Natural killer cell (primary cell): ENCODE data around the gene PEAK1. TPM values are rescaled to one million over a fixed set of nuclear protein-coding genes. Genes with fewer than 3 reads are reported as not detected.

ENCODE experiments used
- ATAC-seq, 3 donors: fragments of 150-1000 bp in 2 of 3; fragments of 200-7000 bp in 1 of 3; cut with Tn5 transposase; 1 replicate in 1 of 3; 2 replicates in 2 of 3; pipeline ENCODE4 v1.10.0; 2021; ENCODE audit warnings: mild to moderate bottlenecking in 2 of 3, moderate library complexity in 2 of 3
- DNase-seq, 2 donors: peaks; one replicate each; pipeline versions ENCODE4 v3.0.0 to v3.0.0-alpha.2; 2013 to 2021; ENCODE audit warnings: mixed read lengths in 1 of 2
- H3K27ac ChIP-seq: one replicate; pipeline ENCODE4 v1.5.1; 2013; ENCODE audit warnings: mild to moderate bottlenecking, low read length
- H3K27me3 ChIP-seq: one replicate; pipeline ENCODE4 v1.6.1; 2013; ENCODE audit warnings: low read length; ENCODE audit not compliant: control insufficient read depth, insufficient read depth
- H3K36me3 ChIP-seq: one replicate; pipeline ENCODE4 v1.6.1; 2013; ENCODE audit warnings: low read length; ENCODE audit not compliant: control insufficient read depth, insufficient read depth
- H3K4me1 ChIP-seq: one replicate; pipeline ENCODE4 v1.6.1; 2013; ENCODE audit warnings: low read length; ENCODE audit not compliant: control insufficient read depth, insufficient read depth
- H3K4me3 ChIP-seq: one replicate; pipeline ENCODE4 v1.5.1; 2013; ENCODE audit warnings: low read length
- H3K9me3 ChIP-seq: one replicate; pipeline ENCODE4 v1.6.1; 2013; ENCODE audit warnings: low read length; ENCODE audit not compliant: control insufficient read depth, insufficient read depth
- H3K27ac Mint-ChIP-seq, 2 donors: one replicate each; pipeline ENCODE4 v1.8.0; 2022; ENCODE audit warnings: mild to moderate bottlenecking in 2 of 2, mixed read lengths in 2 of 2, moderate library complexity in 1 of 2
- H3K27me3 Mint-ChIP-seq, 2 donors: one replicate each; pipeline ENCODE4 v1.8.0; 2022; ENCODE audit warnings: low read depth in 2 of 2, mixed read lengths in 2 of 2
- H3K36me3 Mint-ChIP-seq: one replicate; pipeline ENCODE4 v1.8.0; 2022; ENCODE audit warnings: mixed read lengths
- H3K4me1 Mint-ChIP-seq, 2 donors: one replicate each; pipeline ENCODE4 v1.8.0; 2022; ENCODE audit warnings: mixed read lengths in 2 of 2
- H3K4me3 Mint-ChIP-seq: one replicate; pipeline ENCODE4 v1.8.0; 2022; ENCODE audit warnings: mild to moderate bottlenecking, moderate library complexity, mixed read lengths
- H3K9me3 Mint-ChIP-seq, 2 donors: one replicate each; pipeline ENCODE4 v1.8.0; 2022; ENCODE audit warnings: mixed read lengths in 2 of 2
- WGBS: methylation state at CpG from one replicate; pipeline ENCODE4 v1.1.7; 2013; ENCODE audit warnings: missing lambda C conversion rate; ENCODE audit not compliant: insufficient coverage; 5-methylcytosine and 5-hydroxymethylcytosine counted together
- intact Hi-C: fragments of 100-400 bp; cut with micrococcal nuclease; formaldehyde crosslinking; loops from one replicate; pipeline ENCODE4 v1.14.2; 2022
- total RNA-seq, 4 donors: library from RNA; stranded (reverse); fragments of 120-200 nt in 1 of 4; gene quantifications; one replicate each; pipeline versions ENCODE4 v1.2.3 to v1.2.4, GENCODE V29; 2013 to 2022
- TF ChIP-seq, protein P1 (sequence below): fragments of 200-600 bp; IDR thresholded peaks from one replicate; pipeline ENCODE4 v1.8.0; 2022; ENCODE audit warnings: antibody characterized with exemption

PEAK1 gene
- total RNA-seq, 3 donors from 2014 or later (not counting 1 experiment from before 2014, with no cell fraction given) = 59.3 to 73.9 (median 69.1) TPM

DNA sequence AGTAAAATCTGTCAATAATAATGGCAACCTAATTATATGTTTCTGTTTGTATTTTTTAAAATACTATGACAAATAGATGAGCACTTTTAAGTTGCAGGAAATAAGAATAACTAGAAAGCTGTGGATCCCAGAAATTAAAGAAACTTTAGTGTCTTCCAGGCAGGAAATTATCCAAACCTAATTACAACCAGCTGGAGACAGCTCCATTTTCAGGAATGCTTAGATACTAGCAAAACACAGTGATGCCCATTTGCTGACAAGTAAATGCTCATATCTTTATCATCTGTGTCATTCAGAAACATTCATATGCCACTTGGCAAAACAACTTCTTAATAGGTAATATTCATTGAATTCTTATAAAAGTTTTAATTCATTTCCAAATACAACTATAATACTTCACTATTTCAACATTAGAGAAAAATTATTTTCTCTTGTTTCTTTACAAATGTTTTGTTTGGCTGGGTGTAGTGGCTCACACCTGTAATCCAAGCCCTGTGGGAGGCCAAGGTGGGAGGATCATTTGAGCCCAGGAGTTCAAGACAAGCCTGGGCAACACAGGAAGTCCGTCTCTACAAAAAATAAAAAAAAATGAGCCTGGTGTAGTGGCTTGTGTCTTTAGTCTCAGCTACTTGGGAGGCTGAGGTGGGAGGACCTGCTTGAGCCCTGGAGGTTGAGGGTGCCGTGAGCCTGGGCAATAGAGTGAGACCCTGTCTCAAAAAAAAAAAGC is 179.9 kb downstream of the PEAK1 start:
- peaks cover 4% of the 10 kb centered on the region for H3K36me3 ChIP-seq
- TF ChIP-seq, protein P1, sequence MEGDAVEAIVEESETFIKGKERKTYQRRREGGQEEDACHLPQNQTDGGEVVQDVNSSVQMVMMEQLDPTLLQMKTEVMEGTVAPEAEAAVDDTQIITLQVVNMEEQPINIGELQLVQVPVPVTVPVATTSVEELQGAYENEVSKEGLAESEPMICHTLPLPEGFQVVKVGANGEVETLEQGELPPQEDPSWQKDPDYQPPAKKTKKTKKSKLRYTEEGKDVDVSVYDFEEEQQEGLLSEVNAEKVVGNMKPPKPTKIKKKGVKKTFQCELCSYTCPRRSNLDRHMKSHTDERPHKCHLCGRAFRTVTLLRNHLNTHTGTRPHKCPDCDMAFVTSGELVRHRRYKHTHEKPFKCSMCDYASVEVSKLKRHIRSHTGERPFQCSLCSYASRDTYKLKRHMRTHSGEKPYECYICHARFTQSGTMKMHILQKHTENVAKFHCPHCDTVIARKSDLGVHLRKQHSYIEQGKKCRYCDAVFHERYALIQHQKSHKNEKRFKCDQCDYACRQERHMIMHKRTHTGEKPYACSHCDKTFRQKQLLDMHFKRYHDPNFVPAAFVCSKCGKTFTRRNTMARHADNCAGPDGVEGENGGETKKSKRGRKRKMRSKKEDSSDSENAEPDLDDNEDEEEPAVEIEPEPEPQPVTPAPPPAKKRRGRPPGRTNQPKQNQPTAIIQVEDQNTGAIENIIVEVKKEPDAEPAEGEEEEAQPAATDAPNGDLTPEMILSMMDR = no peak
- DNase-seq (no peak), ATAC-seq (no peak)
- H3K36me3 Mint-ChIP-seq = no peaks in the 10 kb centered on the region
- no peak overlapping the region for H3K4me3 Mint-ChIP-seq
- H3K27ac Mint-ChIP-seq = no peak overlapping the region
- H3K4me3 ChIP-seq = no peak overlapping the region
- peaks cover 2% of the 10 kb centered on the region for H3K9me3 ChIP-seq
- H3K27me3 Mint-ChIP-seq = no peaks in the 10 kb centered on the region
- peaks cover 0 to 2% of the 10 kb centered on the region in 2 donors for H3K4me1 Mint-ChIP-seq
- H3K9me3 Mint-ChIP-seq = no peaks in the 10 kb centered on the region
- WGBS = 100% methylated on average over 1 of the region's 2 CpGs
- no peaks in the 10 kb centered on the region for H3K27me3 ChIP-seq
- no peak overlapping the region for H3K27ac ChIP-seq
- intact Hi-C loops = no loop called here
- no peaks in the 10 kb centered on the region for H3K4me1 ChIP-seq

DNA sequence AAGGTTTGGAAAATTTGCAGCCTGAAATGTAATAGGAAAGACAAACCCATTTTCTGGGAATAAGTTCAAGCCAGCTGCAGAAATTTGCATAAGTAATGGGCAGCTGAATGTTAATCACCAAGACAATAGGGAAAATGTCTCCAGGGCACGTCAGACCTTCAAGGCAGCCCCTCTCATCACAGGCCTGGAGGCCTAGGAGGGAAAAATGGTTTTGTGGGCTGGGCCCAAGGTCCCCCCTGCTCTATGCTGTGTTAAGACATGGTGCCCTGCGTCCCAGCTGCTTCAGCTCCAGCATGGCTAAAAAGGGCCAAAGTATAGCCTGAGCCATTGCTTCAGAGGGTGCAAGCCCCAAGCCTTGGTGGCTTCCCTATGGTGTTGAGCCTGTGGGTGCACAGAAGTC is 184.3 kb downstream of the PEAK1 start:
- H3K9me3 ChIP-seq = peaks cover 2% of the 10 kb centered on the region
- no peak overlapping the region for H3K27ac ChIP-seq
- TF ChIP-seq, protein P1 = no peak
- no peaks in the 10 kb centered on the region for H3K27me3 ChIP-seq
- no peak overlapping the region for H3K4me3 Mint-ChIP-seq
- intact Hi-C loops = no loop called here
- ATAC-seq (no peak), DNase-seq (no peak)
- WGBS = 97% methylated on average over 2 of the region's 2 CpGs
- H3K4me1 ChIP-seq = no peaks in the 10 kb centered on the region
- H3K9me3 Mint-ChIP-seq = no peaks in the 10 kb centered on the region
- H3K36me3 Mint-ChIP-seq = no peaks in the 10 kb centered on the region
- H3K27ac Mint-ChIP-seq = no peak overlapping the region
- H3K27me3 Mint-ChIP-seq = no peaks in the 10 kb centered on the region
- H3K4me1 Mint-ChIP-seq = peaks cover 6% of the 10 kb centered on the region in 2 donors
- no peak overlapping the region for H3K4me3 ChIP-seq
- H3K36me3 ChIP-seq = peaks cover 4% of the 10 kb centered on the region

DNA sequence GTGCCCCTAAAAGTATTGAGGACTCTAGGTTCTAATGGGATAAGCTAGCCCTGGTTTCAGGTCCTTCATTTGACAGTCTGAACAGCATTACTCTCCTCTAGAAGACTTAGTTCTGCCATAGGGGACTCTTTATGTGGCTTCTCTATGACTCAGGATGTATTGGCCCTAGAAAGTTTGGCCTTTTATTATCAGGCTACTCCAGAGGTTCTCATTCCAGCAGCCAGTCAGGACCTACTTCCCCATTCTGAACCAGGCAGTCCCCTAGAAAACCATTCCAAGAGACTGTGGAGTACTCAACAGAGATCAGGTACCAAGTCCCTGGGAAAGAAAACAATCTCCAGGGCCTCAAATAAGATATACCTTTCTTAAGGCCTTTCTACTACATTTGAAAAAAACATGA is 191.1 kb downstream of the PEAK1 start:
- H3K4me1 ChIP-seq = no peaks in the 10 kb centered on the region
- TF ChIP-seq, protein P1 = no peak
- no peak overlapping the region for H3K27ac Mint-ChIP-seq
- H3K27ac ChIP-seq = no peak overlapping the region
- intact Hi-C loops = no loop called here
- H3K4me3 Mint-ChIP-seq = no peak overlapping the region
- H3K27me3 ChIP-seq = no peaks in the 10 kb centered on the region
- no peak overlapping the region for H3K4me3 ChIP-seq
- no peaks in the 10 kb centered on the region for H3K36me3 ChIP-seq
- no peaks in the 10 kb centered on the region for H3K9me3 Mint-ChIP-seq
- peaks cover 24 to 31% of the 10 kb centered on the region in 2 donors for H3K4me1 Mint-ChIP-seq
- DNase-seq = no peak
- H3K36me3 Mint-ChIP-seq = no peaks in the 10 kb centered on the region
- ATAC-seq = no peak
- no peaks in the 10 kb centered on the region for H3K27me3 Mint-ChIP-seq
- H3K9me3 ChIP-seq = no peaks in the 10 kb centered on the region

DNA sequence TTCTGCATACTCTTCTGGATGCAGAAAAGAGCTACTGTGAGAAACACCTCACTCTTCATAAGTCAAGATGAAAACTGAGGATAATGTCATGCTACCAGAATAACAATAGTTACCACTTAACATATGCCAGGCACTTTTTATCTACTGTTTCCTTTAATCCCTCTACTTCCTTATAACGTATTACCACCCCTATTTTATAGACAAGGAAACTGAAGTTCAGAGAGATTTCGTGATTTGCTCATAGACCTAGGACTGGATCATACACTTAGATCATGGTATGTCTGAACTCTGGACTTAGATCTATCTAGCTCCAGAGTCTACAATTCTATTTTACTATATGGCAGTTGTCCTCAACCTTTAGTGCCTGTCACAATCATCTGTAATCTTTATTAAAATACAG is 193.3 kb downstream of the PEAK1 start:
- WGBS = 85% methylated on average over 2 of the region's 2 CpGs
- Mint-ChIP-seq H3K27me3 (no peaks in the 10 kb centered on the region), H3K4me3 (no peak overlapping the region), H3K9me3 (no peaks in the 10 kb centered on the region), H3K36me3 (no peaks in the 10 kb centered on the region), H3K27ac (no peak overlapping the region), H3K4me1 (peaks cover 18 to 25% of the 10 kb centered on the region in 2 donors)
- TF ChIP-seq, protein P1 = no peak
- H3K27ac ChIP-seq = no peak overlapping the region
- intact Hi-C loops = no loop called here
- H3K4me3 ChIP-seq = no peak overlapping the region
- no peaks in the 10 kb centered on the region for H3K4me1 ChIP-seq
- ATAC-seq = no peak
- no peaks in the 10 kb centered on the region for H3K27me3 ChIP-seq
- no peak for DNase-seq
- H3K36me3 ChIP-seq = no peaks in the 10 kb centered on the region
- no peaks in the 10 kb centered on the region for H3K9me3 ChIP-seq
